CD4-positive, alpha-beta T cell treated with Interleukin-1 beta for 1 hour (primary cell): ENCODE measurements around the gene MACO1.

Source experiments
- DNase-seq, 2 donors: peaks; one replicate each; pipeline ENCODE4 v3.0.0-alpha.2; 2020 to 2022

Gene MACO1

GRCh38 chr1:25492323-25492722 lies 61.6 kb downstream of the MACO1 start:
- no peak for DNase-seq

GRCh38 chr1:25494952-25495351 lies 64.3 kb downstream of the MACO1 start:
- DNase-seq, result no peak

DNA sequence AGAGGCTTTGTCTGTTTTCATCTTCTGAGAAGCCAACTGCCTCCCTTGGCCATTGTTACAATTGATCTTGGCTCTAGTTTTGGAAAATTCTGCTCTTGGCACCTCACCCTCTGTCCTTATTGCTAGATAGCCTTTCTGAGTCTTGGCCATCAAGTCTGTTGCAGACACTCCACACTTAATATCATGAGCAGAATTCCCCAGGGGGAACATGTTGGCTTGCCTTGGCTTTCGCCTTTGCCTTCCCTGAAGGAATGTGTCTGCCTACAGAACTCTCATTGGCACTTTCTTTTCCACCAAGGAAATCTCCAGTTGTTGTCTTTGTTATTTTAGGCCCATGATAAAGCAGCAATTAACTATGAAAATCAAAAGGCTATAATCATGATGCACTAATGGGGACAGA lies 70.0 kb downstream of the MACO1 start:
- DNase-seq, result no peak

GRCh38 chr1:25501235-25502058 lies 70.8 kb downstream of the MACO1 start:
- DNase-seq, result peak in 1 of 2 donors; percentile 7

GRCh38 chr1:25502957-25503356 lies 72.3 kb downstream of the MACO1 start:
- no peak for DNase-seq

DNA sequence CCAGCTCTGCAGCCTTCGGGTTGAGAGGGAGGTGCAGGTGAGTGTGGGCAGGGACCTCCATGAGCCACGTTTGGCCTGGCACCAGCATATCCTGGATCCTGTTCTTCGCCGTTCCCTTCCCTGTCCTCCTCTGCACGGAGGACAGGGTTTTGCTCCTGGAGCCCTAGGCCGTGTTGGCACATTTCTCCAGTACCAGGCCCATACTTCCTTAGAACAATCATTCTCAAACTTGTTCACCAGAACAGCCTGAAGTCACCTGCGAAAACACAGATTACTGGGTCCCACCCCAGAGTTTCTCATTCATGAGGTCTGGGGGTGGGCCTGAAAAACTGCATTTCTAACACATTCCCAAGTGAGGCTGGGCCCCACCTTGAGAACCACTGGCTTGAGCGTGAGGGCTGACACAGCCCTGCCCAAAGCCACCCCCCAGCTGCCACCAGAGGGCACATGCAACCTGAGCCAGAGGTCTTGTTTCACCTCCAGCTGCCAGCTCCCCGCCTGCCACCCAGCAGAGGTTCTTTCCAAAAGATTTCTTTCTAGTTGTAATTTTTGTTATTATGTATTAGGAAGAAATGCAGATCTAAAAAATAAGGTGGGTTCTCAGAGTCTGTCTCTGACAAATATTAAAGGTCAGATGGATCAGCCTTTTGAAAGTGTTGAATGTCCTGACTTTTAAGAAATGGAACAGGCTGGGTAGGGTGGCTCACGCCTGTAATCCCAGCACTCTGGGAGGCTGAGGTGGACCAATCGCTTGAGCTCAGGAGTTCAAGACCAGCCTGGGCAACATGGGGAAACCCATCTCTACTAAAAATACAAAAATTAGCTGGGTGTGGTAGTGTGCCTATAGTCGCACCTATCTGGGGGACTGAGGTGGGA lies 73.1 kb downstream of the MACO1 start:
- DNase-seq, result peak; percentile 71 to 73

- no peak for DNase-seq
Observed at GRCh38 chr1:25504706-25505595, 74.3 kb downstream of the MACO1 start.

DNA sequence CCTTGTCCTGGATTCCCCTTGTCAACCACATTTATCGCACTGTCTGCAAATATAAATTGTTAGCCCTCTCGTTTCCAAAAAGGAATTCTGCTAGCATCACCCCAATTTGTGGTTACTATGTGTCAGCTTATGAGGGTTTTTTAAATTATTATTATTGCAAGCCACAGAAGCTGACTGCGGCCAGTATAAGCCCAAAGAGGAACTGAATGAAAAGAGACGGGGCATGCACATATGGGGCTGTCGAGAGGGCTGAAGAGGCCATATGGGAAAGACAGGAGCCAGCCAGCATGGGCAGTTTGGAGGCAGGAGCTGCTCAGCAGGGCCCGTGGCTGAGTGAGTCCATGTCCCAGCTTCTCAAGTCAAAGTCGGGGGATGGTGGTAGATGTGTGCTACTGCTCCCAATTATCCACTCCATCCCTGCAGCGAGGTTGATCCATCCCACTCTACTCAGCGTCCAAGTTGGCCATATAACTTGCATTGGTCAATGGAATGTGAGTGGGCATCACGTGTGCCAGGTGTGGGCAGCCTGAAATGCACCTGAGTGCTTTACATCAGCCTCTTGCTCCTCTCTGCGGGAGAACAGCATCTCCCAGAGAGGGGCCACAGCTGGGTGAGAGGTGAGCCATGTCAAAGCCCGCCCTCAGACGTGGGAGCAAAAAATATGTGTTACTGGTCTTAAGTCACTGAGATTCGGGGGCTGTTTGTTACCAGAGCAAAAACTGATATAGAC lies 75.1 kb downstream of the MACO1 start:
- DNase-seq, result no peak

GRCh38 chr1:25506566-25507463 lies 76.1 kb downstream of the MACO1 start:
- DNase-seq, result peak; percentile 33 to 44

DNA sequence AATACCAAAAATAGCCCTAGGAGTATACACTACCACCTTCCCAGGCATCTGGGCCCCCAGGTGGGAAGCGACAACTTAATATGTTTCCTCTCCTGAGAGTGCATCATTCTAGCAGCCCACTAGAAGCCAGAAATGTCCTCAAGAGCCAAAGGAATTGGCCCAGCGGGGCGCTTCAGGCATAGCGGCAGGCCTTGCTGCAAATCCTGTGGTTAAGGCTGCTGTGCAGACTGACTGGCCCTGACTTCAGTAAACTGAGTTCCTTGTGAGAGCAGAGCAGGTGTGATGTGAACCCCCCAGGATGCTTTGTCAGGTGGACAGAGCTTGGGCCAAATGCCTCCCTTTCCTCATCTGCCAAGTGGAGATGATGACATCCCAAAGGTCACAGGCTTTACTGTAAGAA lies 83.0 kb downstream of the MACO1 start:
- no peak for DNase-seq

- no peak for DNase-seq
Observed at GRCh38 chr1:25515033-25515432, 84.3 kb downstream of the MACO1 start.

- no peak for DNase-seq
Observed at GRCh38 chr1:25516686-25517085, 86.0 kb downstream of the MACO1 start.

- no peak for DNase-seq
Observed at GRCh38 chr1:25517476-25518394, 87.0 kb downstream of the MACO1 start.

- no peak for DNase-seq
Observed at GRCh38 chr1:25519624-25520023, 88.9 kb downstream of the MACO1 start.

DNA sequence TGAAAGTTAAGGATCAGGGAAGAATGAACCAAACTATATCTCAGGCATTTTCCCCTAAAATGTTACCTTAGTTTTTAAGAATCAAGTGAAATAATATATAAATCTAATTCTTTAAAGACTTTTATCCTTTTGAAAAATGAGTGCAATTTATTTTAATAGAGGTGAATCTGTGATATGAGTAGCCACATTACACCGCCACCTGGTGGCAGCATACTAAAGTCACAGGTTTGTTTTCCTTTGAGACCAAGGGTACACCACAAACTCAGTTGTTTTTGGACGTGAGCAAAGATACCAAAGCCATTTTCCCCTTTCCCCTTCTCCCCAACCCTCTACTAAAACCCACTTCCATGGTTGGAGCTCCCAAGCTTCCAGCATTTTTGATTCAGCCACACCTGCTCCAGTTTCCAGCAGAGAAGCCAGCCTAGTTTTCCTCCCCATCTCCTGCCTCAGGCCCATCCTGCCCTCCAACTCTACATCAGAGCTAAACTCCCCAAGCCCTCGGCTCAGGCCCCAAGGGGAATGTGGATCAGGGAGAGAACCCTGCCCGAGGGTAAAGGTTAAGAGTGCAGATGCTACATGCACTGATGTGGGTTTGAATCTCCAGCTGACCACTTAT lies 89.9 kb downstream of the MACO1 start:
- peak; percentile 63 to 70 for DNase-seq

GRCh38 chr1:25522031-25522655 lies 91.4 kb downstream of the MACO1 start:
- no peak for DNase-seq

DNA sequence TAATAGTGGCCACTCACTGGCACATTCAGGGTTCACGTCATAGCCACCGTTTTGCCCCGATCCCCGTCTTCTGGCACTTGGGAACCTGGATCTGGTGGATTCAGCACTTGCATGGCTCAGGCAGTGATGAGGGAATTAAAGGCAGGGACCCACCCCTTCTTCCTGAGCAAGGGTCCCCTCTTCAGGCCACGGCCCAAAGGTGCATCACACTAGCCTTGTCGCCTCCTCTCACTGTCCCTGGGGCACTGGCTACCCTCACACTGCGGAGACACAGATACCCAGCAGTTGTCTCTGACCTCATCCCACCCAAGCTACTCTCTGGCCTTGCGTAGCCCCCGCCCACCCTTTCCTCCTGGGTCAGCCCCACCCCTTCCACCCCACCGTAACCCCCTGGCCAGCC lies 92.8 kb downstream of the MACO1 start:
- no peak for DNase-seq

GRCh38 chr1:25524568-25525360 lies 94.1 kb downstream of the MACO1 start:
- DNase-seq, result no peak
